ES-I3 (cell line): ENCODE measurements around the gene FAM53B.
"Not testable (repeated sequence)": the region's sequence is repeated elsewhere in the genome, so short reads cannot be mapped to it uniquely, and the experiment has no call there.

Experiments
- H3K36me3 ChIP-seq: 2 replicates; pipeline ENCODE4 v1.6.1; 2013; ENCODE audit warnings: mild to moderate bottlenecking, low read length, control low read depth, moderate library complexity; ENCODE audit not compliant: insufficient read depth
- H3K4me1 ChIP-seq: 2 replicates; pipeline ENCODE4 v1.6.1; 2013; ENCODE audit warnings: mild to moderate bottlenecking, control low read depth, low read length; ENCODE audit not compliant: insufficient read depth
- H3K9ac ChIP-seq: 2 replicates; pipeline ENCODE4 v1.6.1; 2013; ENCODE audit warnings: low read depth, mild to moderate bottlenecking, low read length, moderate library complexity
- H3K9me3 ChIP-seq: 2 replicates; pipeline ENCODE4 v1.6.1; 2013; ENCODE audit warnings: mild to moderate bottlenecking, low read length, moderate library complexity; ENCODE audit not compliant: control insufficient read depth, insufficient read depth

The FAM53B gene

DNA sequence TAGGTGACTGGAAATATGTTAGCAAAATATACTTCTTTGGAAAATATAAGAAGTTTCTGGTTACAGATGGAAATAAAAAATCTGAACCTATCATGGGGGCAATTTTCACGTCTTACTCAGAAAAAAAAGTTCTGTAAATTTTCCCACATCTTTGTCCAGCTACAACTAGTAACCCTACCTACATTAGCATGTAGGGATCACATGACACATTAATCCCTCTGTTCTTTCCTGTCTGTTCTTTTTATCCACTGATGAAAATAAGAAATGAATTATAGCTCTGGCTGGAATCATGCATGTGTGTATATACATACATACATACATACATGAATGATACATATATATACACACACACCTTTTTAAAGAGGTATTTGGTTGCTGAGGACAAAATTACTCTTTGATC is 3.6 kb upstream of the FAM53B start:
- peaks cover 9% of the 10 kb centered on the region; the same call in 1 of the 2 replicates for H3K4me1 ChIP-seq
- H3K9ac ChIP-seq = no peak overlapping the region
- no peaks in the 10 kb centered on the region for H3K36me3 ChIP-seq
- H3K9me3 ChIP-seq = no peaks in the 10 kb centered on the region

DNA sequence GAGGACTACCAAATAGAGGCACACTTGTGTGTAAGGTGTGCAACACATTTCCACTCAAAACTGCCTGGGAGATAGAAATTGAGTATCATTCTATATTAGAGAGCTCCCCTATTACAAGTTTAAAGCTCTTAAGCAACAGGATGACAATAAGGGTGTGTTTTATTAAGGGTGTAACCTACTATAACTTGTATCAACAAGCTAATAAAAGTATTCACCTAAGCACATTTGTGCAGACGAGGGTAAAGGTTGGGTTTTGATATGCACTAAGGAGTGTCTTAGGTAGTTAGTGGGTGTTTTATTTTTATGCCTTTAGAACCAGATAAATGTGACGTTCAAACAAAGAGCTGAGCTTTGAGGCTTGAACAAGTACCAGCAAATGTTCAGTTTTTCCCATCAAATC is 2.8 kb upstream of the FAM53B start:
- H3K9ac ChIP-seq = no peak overlapping the region
- no peaks in the 10 kb centered on the region for H3K9me3 ChIP-seq
- no peaks in the 10 kb centered on the region for H3K36me3 ChIP-seq
- peaks cover 14% of the 10 kb centered on the region; the same call in 1 of the 2 replicates for H3K4me1 ChIP-seq

DNA sequence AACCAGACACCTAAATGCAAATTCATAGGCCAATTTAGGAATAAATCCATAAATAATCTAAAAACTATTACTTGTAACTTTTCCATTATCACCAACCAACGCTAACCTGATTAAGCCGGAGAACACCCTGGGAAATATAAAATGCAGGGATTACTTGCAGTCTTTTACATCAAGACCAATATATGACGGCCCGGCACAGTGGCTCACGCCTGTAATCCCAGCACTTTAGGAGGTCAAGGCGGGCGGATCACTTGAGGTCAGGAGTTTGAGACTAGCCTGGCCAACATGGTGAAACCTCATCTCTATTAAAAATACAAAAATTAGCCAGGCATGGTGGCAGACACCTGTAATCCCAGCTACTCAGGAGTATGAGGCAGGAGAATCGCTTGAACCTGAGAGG is 2.3 kb upstream of the FAM53B start:
- H3K9me3 ChIP-seq, H3K36me3 ChIP-seq, H3K9ac ChIP-seq: not testable (repeated sequence)
- H3K4me1 ChIP-seq = peaks cover 19% of the 10 kb centered on the region; the same call in 1 of the 2 replicates

DNA sequence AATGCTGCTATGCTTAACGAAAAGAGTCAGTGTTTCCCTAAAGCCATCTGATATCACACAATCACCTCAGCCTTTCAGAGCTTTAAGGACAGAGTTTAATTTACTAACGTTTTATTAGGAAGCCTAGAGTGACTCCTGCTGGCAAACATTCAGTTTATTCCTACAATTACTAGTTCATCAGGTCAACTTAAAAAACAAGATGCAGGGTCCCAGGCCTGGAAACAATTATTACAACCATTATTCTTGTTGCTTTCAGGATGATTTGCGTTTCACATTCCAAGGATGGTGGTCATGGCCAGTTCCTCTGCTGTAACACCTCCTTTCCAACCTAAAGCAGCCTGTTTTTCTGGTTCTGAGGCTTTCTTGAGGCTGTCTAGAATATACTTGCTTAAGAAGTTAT is 1.5 kb upstream of the FAM53B start:
- Histone ChIP-seq H3K9me3 (no peaks in the 10 kb centered on the region), H3K9ac (no peak overlapping the region), H3K4me1 (peaks cover 24% of the 10 kb centered on the region), H3K36me3 (no peaks in the 10 kb centered on the region)

DNA sequence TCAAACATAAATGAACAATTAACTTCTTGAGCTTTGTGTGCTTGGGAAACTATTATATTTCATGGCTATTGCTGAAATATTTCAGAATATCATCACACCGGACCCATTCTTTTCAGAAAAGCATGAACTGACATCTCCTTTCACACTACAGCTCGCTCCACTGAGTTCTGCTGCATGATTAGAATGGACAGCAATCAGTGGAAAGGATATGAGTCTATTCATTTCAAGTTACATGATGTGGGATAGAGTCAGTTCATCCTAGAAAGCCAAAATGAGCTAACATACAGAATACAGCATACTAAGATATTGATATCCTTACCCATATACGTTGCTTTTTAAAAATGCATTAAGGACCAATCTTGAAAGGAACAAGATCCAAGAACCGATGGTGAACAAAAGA is 1.1 kb upstream of the FAM53B start:
- Histone ChIP-seq H3K4me1 (peaks cover 29% of the 10 kb centered on the region), H3K9ac (no peak overlapping the region), H3K9me3 (no peaks in the 10 kb centered on the region), H3K36me3 (no peaks in the 10 kb centered on the region)

DNA sequence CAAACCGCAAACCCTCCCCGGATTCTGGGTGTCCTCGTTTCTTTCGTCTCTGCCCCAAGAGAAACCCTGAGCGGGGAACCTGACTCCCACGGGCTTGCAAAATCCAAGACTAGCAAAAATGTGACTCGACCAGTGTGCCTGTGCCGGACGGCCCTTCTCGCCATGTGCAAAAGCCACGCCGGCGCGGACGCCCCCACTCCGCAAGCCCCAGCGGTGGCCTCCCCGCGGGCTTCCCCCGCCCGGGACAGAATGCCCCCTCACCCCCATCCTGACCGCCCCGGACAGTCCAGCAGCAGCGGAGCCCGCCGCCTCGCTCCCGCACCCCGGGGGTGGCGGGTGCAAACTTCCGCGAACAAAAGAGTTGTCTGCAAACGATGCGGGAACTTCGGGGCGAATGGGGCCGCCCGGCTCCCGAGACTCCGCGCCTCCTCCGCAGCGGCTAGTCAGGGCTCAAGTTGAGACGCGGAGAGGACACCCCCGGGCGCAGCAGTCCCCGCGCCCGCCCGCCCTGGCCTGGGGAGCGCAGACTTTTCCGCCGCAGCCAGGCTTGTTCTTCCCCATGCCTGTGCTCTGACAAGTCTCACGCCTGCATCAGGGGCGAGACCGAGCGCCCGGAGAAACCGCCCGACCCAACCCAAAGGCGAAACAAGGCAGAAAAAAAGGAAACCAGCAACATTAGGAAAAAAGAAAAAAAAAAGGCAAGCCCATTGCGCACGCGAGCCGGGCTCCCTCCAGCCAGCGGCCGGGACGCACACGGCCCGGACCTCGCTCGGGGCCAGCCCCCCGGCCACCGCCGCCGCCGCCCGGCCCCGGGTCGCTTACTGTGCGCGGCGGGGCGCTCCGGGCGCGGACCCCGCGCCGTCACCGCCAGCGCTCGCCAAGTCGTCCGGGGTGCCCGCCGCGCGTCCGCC is 732 bp downstream of the FAM53B start:
- Histone ChIP-seq H3K9me3 (no peaks in the 10 kb centered on the region), H3K9ac (peak overlapping the region; percentile 65; the same call in 1 of the 2 replicates), H3K4me1 (peaks cover 47% of the 10 kb centered on the region), H3K36me3 (no peaks in the 10 kb centered on the region)

DNA sequence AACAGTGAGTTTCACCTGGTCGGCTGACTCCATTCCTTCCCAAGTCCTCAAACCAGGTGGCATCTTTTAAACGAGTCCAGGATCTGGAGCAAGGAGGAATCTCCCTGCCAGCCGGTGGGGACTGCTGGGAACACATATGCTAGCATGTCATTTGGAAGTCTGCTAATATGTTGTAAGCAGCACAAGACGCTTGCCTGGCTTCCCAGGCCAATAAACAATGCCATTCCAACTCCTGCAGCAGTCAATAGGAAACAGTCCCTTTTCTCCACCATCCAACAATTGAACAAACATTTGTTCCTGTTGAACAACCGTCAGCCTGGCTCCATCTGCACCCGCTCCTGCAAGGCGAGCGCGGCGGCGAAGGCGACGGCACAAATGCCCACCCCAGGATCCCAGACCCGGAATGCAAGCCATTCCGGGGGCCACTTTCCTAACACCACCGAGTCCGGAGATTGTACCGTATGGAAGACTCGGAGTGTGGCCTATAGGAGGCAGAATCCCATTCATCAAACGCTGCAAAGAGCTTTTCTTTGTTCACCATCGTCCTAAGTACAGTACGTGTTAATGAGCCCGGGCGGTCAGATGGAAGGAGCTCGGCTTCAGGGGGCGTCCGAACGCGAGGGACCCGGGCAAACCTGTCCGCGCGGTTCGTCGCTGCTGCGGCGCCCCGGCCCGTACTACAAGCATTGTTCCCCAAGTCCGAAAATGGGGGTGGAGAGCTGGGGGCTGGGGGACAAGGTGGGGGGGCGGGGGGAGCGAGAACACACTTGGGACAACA is 1.6 kb downstream of the FAM53B start:
- H3K36me3 ChIP-seq = no peaks in the 10 kb centered on the region
- no peaks in the 10 kb centered on the region for H3K9me3 ChIP-seq
- peak overlapping the region; percentile 65 for H3K9ac ChIP-seq
- H3K4me1 ChIP-seq = peaks cover 53% of the 10 kb centered on the region

DNA sequence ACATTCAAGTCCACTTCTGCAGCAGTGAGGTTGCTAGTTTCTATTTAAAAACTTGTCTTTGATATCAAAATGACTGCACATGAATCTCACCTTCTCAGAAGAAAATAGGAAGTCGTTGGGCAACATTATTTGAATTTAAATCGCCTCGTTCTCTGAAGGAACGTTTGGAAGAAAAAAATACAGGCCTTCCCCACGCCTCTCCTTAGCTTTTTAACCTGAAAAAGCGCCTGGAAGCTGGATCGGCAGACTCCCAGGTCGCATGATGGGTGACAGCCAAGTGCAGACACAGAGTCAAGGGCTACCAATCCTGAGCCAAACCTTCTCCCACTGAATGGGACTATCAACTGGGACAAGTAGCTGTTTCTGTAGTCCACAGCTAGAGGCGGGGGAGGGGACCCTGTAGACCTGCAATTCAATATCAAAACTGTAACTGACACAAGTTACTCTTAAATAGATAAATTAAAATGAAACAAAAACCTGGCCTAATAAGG is 2.2 kb downstream of the FAM53B start:
- H3K9ac ChIP-seq = peak overlapping the region; percentile 46; the same call in 1 of the 2 replicates
- peaks cover 59% of the 10 kb centered on the region for H3K4me1 ChIP-seq

DNA sequence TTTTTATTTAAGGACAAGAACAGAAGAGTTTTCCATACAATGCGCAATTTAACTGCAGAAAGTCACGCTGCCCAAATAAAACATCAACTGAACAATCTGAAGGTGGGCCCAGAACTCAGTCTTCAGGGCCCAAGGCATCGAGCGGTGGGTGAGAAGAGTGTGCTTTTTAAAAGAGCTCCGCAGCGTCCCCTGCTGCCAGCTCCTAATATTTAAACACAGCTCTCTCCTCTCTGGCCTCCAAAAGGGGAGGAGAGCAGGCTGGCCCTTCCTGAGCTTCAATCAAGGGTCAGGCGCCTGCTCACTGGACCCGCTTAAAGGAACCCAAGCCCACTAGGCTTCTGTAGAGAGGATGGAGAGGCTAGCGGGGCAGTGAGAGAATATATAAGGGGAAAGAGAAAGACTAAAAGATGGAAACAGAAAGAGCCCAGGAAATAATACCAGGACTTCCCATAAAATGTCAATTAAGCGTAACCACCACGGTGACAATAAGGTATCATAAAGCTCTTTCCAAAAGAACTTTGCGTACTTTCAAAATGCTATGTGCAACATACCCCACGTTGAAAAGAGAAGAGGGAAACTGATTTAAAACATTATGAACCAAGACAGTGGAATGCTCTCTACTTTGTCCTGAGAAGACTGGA is 2.8 kb downstream of the FAM53B start:
- H3K9me3 ChIP-seq = no peaks in the 10 kb centered on the region
- H3K36me3 ChIP-seq = no peaks in the 10 kb centered on the region
- H3K9ac ChIP-seq = no peak overlapping the region
- H3K4me1 ChIP-seq = peaks cover 65% of the 10 kb centered on the region

More for the DNA sequence above, 2.2 kb downstream of the FAM53B start:
- no peaks in the 10 kb centered on the region for H3K36me3 ChIP-seq
- no peaks in the 10 kb centered on the region for H3K9me3 ChIP-seq

DNA sequence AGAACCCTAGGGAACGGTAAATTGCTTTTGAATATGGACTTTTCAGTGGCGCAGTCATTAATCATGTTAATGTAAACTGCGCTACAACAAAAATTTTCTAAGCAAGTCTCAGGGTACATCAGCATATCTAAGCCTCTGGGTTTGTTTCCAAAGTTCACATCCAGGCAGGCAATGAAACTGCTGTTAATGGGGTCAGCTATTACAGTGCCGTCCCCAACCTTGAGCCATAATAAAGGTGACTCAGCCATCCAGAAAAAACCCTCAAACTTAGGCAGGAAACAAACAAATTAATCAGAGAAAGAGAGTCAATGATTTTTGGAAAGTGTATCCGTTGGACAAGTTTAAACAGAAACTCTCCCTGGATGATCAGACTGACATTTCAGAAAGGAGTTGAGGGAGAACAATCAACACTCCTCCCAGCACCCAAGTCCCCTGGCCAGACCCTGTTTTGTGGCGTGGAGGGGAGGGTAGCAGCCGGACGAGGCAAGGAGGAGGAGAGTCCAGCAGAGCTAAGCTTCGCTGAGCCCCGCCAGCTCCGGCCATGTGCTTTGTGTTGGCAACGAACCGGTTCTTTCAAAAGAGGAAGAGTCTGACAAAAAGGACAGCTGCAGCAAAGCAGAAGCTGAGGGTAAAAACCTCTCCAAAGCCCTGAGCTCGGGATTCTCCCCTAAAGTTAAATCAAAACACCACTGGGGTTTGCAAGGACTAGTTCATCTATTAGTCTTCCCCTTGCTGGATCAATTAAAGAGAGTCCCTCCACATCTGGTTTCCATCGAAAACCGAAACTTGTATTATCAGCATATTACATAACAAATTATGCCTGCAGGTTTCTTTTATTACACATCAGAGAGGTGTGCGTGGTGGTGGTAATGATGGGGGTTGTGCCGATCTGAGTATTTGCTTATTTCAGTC is 3.6 kb downstream of the FAM53B start:
- Histone ChIP-seq H3K9ac (no peak overlapping the region), H3K4me1 (peaks cover 66% of the 10 kb centered on the region), H3K9me3 (no peaks in the 10 kb centered on the region), H3K36me3 (no peaks in the 10 kb centered on the region)

DNA sequence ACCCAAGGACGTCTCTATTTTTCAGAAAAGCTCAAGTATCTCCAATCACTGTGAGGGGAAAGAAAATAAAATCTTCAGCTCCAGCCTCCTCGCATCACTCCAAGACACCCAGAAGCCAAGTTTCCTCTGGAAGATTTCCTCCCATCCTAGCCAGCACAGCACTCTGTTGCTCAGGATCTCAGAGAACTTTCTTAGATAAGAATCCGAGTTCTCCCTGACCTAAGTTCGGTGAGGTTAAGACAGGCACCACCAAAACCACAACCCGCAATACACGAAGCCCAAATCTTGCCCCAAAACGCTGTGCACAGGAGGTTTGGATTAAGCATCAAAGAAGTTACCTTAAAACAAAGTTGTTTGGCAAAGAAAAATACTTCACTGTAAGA is 4.2 kb downstream of the FAM53B start:
- H3K9ac ChIP-seq = no peak overlapping the region
- H3K4me1 ChIP-seq = peaks cover 60% of the 10 kb centered on the region
- H3K9me3 ChIP-seq = no peaks in the 10 kb centered on the region
- no peaks in the 10 kb centered on the region for H3K36me3 ChIP-seq

DNA sequence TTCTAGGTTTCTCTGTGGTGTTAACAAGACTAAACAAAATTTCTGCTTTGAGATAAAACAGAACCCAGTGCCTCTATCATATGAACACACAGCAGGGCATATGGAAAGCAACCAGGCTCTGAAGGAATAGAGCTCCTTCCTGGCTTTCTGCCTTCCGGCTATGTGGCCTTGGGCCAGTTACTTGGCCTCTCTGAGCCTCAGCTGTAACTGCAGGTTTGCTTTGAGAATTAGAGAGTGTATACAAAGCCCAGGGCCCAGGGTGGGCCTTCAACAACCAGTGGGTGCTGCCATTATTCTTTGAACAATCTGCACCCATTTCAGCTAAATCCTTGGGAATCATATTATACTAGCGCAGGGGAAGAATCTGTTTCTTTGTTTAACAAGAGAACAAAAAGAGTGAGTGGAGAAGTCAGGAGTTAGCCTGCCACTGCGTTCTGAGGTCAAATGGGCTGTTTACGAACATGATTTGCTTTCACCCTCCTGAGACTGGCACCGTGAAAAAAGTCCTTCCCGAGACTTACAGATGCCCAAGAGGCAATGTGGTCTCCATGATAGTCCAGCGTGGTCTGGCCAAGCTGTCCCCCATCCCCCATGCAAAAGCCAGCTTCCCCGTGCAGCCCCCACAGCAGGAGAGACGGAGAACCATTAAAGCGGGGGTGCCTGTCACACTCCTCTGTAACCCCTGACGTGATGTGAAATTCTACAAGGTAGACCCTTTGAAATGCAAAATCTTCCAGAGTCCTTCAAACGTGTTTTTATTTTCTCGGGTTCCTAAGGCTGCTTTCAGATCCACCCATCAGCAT is 4.9 kb downstream of the FAM53B start:
- H3K4me1 ChIP-seq = peaks cover 57% of the 10 kb centered on the region
- no peak overlapping the region for H3K9ac ChIP-seq
- no peaks in the 10 kb centered on the region for H3K9me3 ChIP-seq
- H3K36me3 ChIP-seq = no peaks in the 10 kb centered on the region

DNA sequence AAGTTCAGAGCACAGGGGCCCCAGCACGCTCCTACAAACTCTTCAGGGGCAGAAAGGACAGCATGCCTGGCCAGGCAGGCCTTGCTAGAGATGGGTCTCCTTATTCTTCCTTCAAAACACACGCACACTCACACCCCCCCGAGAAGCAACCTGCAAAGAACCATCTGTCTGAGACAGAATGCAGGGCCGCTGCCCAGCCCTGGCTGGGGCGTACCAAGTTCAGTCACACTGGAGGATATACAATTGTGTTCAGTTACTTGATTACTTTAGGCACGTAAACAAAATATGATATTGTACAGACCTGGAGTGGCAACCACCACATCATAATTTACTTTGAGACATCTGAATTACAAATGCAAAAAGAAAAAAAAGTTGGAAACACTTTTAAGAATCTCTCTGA is 5.7 kb downstream of the FAM53B start:
- Histone ChIP-seq H3K9ac (no peak overlapping the region), H3K36me3 (no peaks in the 10 kb centered on the region), H3K4me1 (peaks cover 57% of the 10 kb centered on the region), H3K9me3 (no peaks in the 10 kb centered on the region)
